ENCODE data around the gene GDI1. TPM values are rescaled to one million over a fixed set of nuclear protein-coding genes. Genes with fewer than 3 reads are reported as not detected.

The GDI1 gene
- total RNA-seq, 2 donors from 2014 or later = 143 to 179 TPM

- no peaks in the 10 kb centered on the region for H3K9me3 ChIP-seq (ENCODE audit: control insufficient read depth, low read length)
- no peak overlapping the region for H3K4me3 Mint-ChIP-seq
- 97 to 100% methylated on average over 2 to 33 of the region's 36 CpGs for WGBS, 2 experiments (ENCODE audit: insufficient coverage in 1 of 2, insufficient read length in 1 of 2)
Measured at GRCh38 chrX:154463611-154464220, 26.8 kb downstream of the GDI1 start.

GRCh38 chrX:154464806-154465365, 27.9 kb downstream of the GDI1 start:
- no peak for DNase-seq
- no peaks in the 10 kb centered on the region for H3K9me3 ChIP-seq (ENCODE audit: control insufficient read depth, low read length)
- no peak overlapping the region for H3K27ac ChIP-seq (ENCODE audit: low read depth, low read length)
- TF ChIP-seq CTCF (conservative IDR thresholded peaks at IDR 0.05) = no peak
- Mint-ChIP-seq H3K4me1 (no peaks in the 10 kb centered on the region), H3K36me3 (ENCODE audit: low read depth) (peaks cover 8% of the 10 kb centered on the region), H3K27me3 (ENCODE audit: insufficient read depth) (no peaks in the 10 kb centered on the region), H3K4me3 (no peak overlapping the region), H3K9me3 (peaks cover 56% of the 10 kb centered on the region), H3K27ac (no peak overlapping the region)
- no peaks in the 10 kb centered on the region for H3K36me3 ChIP-seq (ENCODE audit: control insufficient read depth, insufficient read depth, low read length)
- no peak overlapping the region for H3K4me3 ChIP-seq (ENCODE audit: low read length)
- WGBS, 2 experiments (ENCODE audit: insufficient coverage in 1 of 2, insufficient read length in 1 of 2) = 97 to 99% methylated on average over 12 to 28 of the region's 28 CpGs
- no peaks in the 10 kb centered on the region for H3K27me3 ChIP-seq (ENCODE audit: control insufficient read depth, insufficient read depth, low read length, poor library complexity, severe bottlenecking)
- no peak overlapping the region for H3K9ac ChIP-seq (ENCODE audit: extremely low read depth, low read length, poor library complexity, severe bottlenecking)
- H3K4me1 ChIP-seq (ENCODE audit: control insufficient read depth, insufficient read depth, low read length) = no peaks in the 10 kb centered on the region

More at GRCh38 chrX:154463611-154464220, 26.8 kb downstream of the GDI1 start:
- Histone ChIP-seq H3K4me3 (ENCODE audit: low read length) (no peak overlapping the region), H3K9ac (ENCODE audit: extremely low read depth, low read length, poor library complexity, severe bottlenecking) (no peak overlapping the region), H3K36me3 (ENCODE audit: control insufficient read depth, insufficient read depth, low read length) (no peaks in the 10 kb centered on the region), H3K27me3 (ENCODE audit: control insufficient read depth, insufficient read depth, low read length, poor library complexity, severe bottlenecking) (no peaks in the 10 kb centered on the region), H3K27ac (ENCODE audit: low read depth, low read length) (no peak overlapping the region), H3K4me1 (ENCODE audit: control insufficient read depth, insufficient read depth, low read length) (no peaks in the 10 kb centered on the region)
- no peak for DNase-seq
- TF ChIP-seq CTCF (conservative IDR thresholded peaks at IDR 0.05) = no peak
- Mint-ChIP-seq H3K9me3 (peaks cover 56% of the 10 kb centered on the region), H3K36me3 (ENCODE audit: low read depth) (peaks cover 8% of the 10 kb centered on the region), H3K4me1 (no peaks in the 10 kb centered on the region), H3K27ac (no peak overlapping the region), H3K27me3 (ENCODE audit: insufficient read depth) (no peaks in the 10 kb centered on the region)

GRCh38 chrX:154465601-154466000, 28.6 kb downstream of the GDI1 start:
- Histone ChIP-seq H3K4me3 (ENCODE audit: low read length) (no peak overlapping the region), H3K9ac (ENCODE audit: extremely low read depth, low read length, poor library complexity, severe bottlenecking) (no peak overlapping the region), H3K9me3 (ENCODE audit: control insufficient read depth, low read length) (no peaks in the 10 kb centered on the region), H3K27ac (ENCODE audit: low read depth, low read length) (no peak overlapping the region), H3K36me3 (ENCODE audit: control insufficient read depth, insufficient read depth, low read length) (no peaks in the 10 kb centered on the region), H3K27me3 (ENCODE audit: control insufficient read depth, insufficient read depth, low read length, poor library complexity, severe bottlenecking) (no peaks in the 10 kb centered on the region), H3K4me1 (ENCODE audit: control insufficient read depth, insufficient read depth, low read length) (no peaks in the 10 kb centered on the region)
- no peaks in the 10 kb centered on the region for H3K27me3 Mint-ChIP-seq (ENCODE audit: insufficient read depth)
- WGBS, 2 experiments (ENCODE audit: insufficient coverage in 1 of 2, insufficient read length in 1 of 2) = 83% methylated on average over 13 of the region's 14 CpGs; no CpG with 5 or more reads in 1 of the 2 experiments
- H3K36me3 Mint-ChIP-seq (ENCODE audit: low read depth) = peaks cover 8% of the 10 kb centered on the region
- H3K4me1 Mint-ChIP-seq = no peaks in the 10 kb centered on the region
- no peak overlapping the region for H3K4me3 Mint-ChIP-seq
- peaks cover 60% of the 10 kb centered on the region for H3K9me3 Mint-ChIP-seq
- H3K27ac Mint-ChIP-seq = no peak overlapping the region
- TF ChIP-seq CTCF (conservative IDR thresholded peaks at IDR 0.05) = no peak
- no peak for DNase-seq
